CD4-positive, alpha-beta memory T cell (primary cell): Measurements from ENCODE around the gene ATP1A2. TPM values are rescaled to one million over a fixed set of nuclear protein-coding genes. Genes with fewer than 3 reads are reported as not detected.

Experiments used
- CTCF ChIA-PET: fragments of 350-600 bp; sonication (Branson Sonifier 250); formaldehyde crosslinking; loops from one replicate; lab custom pipeline; 2021; ENCODE audit warnings: inconsistent platforms; ENCODE audit not compliant: partially characterized antibody; lab: Charles Lee
- POLR2A ChIA-PET: fragments of 350-600 bp; sonication (Branson Sonifier 250); formaldehyde crosslinking; loops from one replicate; lab custom pipeline; 2021; ENCODE audit not compliant: partially characterized antibody; lab: Charles Lee
- DNase-seq, 5 donors: peaks; one replicate each; pipeline versions ENCODE4 v3.0.0 to v3.0.0-alpha.2; 2020 to 2022; ENCODE audit warnings: mixed read lengths in 1 of 5
- H3K27ac ChIP-seq: one replicate; pipeline ENCODE4 v1.7.0; 2013; ENCODE audit warnings: low read depth, low read length
- H3K27me3 ChIP-seq: 2 replicates; pipeline ENCODE4 v1.7.0; 2013; ENCODE audit warnings: mild to moderate bottlenecking, low read length, moderate library complexity; ENCODE audit not compliant: insufficient read depth
- H3K36me3 ChIP-seq: 2 replicates; pipeline ENCODE4 v1.7.0; 2013; ENCODE audit warnings: mild to moderate bottlenecking, low read length, moderate library complexity; ENCODE audit not compliant: insufficient read depth
- H3K4me1 ChIP-seq: 2 replicates; pipeline ENCODE4 v1.7.0; 2013; ENCODE audit warnings: mild to moderate bottlenecking, low read length, moderate library complexity; ENCODE audit not compliant: insufficient read depth
- H3K4me3 ChIP-seq, 2 donors: one replicate each; pipeline ENCODE4 v1.7.0; 2013; ENCODE audit warnings: low read length in 2 of 2, mild to moderate bottlenecking in 1 of 2
- H3K9me3 ChIP-seq, 2 donors: one replicate each; pipeline ENCODE4 v1.7.0; 2013; ENCODE audit warnings: low read length in 2 of 2, control low read depth in 1 of 2; ENCODE audit not compliant: control insufficient read depth in 1 of 2
- H3K27ac Mint-ChIP-seq, 7 donors: one replicate each; pipeline ENCODE4 v1.8.0; 2020 to 2021; ENCODE audit warnings: mixed read lengths in 7 of 7, mild to moderate bottlenecking in 6 of 7, inconsistent platforms in 3 of 7, moderate library complexity in 3 of 7
- H3K27me3 Mint-ChIP-seq, 2 donors: one replicate each; pipeline ENCODE4 v1.8.0; 2020 to 2021; ENCODE audit warnings: mixed read lengths in 2 of 2
- H3K36me3 Mint-ChIP-seq, 2 donors: one replicate each; pipeline ENCODE4 v1.8.0; 2020 to 2021; ENCODE audit warnings: mixed read lengths in 2 of 2, inconsistent platforms in 1 of 2, mild to moderate bottlenecking in 1 of 2
- H3K4me1 Mint-ChIP-seq, 4 donors: one replicate each; pipeline ENCODE4 v1.8.0; 2020 to 2021; ENCODE audit warnings: mixed read lengths in 4 of 4, mild to moderate bottlenecking in 1 of 4
- H3K4me3 Mint-ChIP-seq, 8 donors: one replicate each; pipeline ENCODE4 v1.8.0; 2020 to 2021; ENCODE audit warnings: mixed read lengths in 8 of 8, mild to moderate bottlenecking in 7 of 8, moderate library complexity in 6 of 8, inconsistent platforms in 3 of 8
- H3K9me3 Mint-ChIP-seq, 8 donors: one replicate each; pipeline ENCODE4 v1.8.0; 2020 to 2021; ENCODE audit warnings: mixed read lengths in 8 of 8, mild to moderate bottlenecking in 5 of 8, inconsistent platforms in 3 of 8, moderate library complexity in 1 of 8
- intact Hi-C: fragments of 100-400 bp; cut with micrococcal nuclease; formaldehyde crosslinking; loops from one replicate; pipeline ENCODE4 v1.15.1; 2023
- polyA plus RNA-seq, 2 donors: library from polyadenylated mRNA; unstranded; fragments of 300-500 nt; fragmentation: Illumina TruSeq; gene quantifications; one replicate each; pipeline ENCODE4 v1.2.3, GENCODE V29; 2021
- total RNA-seq, 2 experiments: library from RNA; stranded (reverse); gene quantifications; one replicate each; pipeline ENCODE4 v1.2.3, GENCODE V29; 2021

Gene ATP1A2
- total and polyA plus RNA-seq, 4 experiments from 2014 or later: not detected

GRCh38 chr1:160158534-160158933 lies 43.0 kb downstream of the ATP1A2 start:
- no peaks in the 10 kb centered on the region for H3K36me3 ChIP-seq
- no peak overlapping the region for H3K27ac ChIP-seq
- POLR2A ChIA-PET: no interaction called here
- no peaks in the 10 kb centered on the region for H3K9me3 ChIP-seq
- CTCF ChIA-PET: no interaction called here
- H3K4me3 Mint-ChIP-seq: no peak overlapping the region
- H3K4me1 Mint-ChIP-seq: no peaks in the 10 kb centered on the region
- H3K27me3 ChIP-seq: no peaks in the 10 kb centered on the region
- no peak overlapping the region for H3K4me3 ChIP-seq
- peak overlapping the region in 1 of 7 donors; percentile 39 for H3K27ac Mint-ChIP-seq
- H3K27me3 Mint-ChIP-seq: peaks cover 0 to 7% of the 10 kb centered on the region in 2 donors
- intact Hi-C loops: no loop called here
- DNase-seq: no peak
- H3K36me3 Mint-ChIP-seq: no peaks in the 10 kb centered on the region
- H3K9me3 Mint-ChIP-seq: no peaks in the 10 kb centered on the region
- H3K4me1 ChIP-seq: no peaks in the 10 kb centered on the region

- Mint-ChIP-seq H3K36me3 (no peaks in the 10 kb centered on the region), H3K4me1 (no peaks in the 10 kb centered on the region), H3K27me3 (peaks cover 2 to 17% of the 10 kb centered on the region in 2 donors), H3K4me3 (no peak overlapping the region), H3K9me3 (no peaks in the 10 kb centered on the region), H3K27ac (no peak overlapping the region)
- H3K36me3 ChIP-seq: no peaks in the 10 kb centered on the region
- H3K9me3 ChIP-seq: no peaks in the 10 kb centered on the region
- H3K4me3 ChIP-seq: no peak overlapping the region
- no peak for DNase-seq
- no peaks in the 10 kb centered on the region for H3K4me1 ChIP-seq
- POLR2A ChIA-PET: no interaction called here
- no peak overlapping the region for H3K27ac ChIP-seq
- CTCF ChIA-PET: no interaction called here
- no peaks in the 10 kb centered on the region for H3K27me3 ChIP-seq
- intact Hi-C loops: no loop called here
These were observed 44.3 kb downstream of the ATP1A2 start for GRCh38 chr1:160159846-160160245.

GRCh38 chr1:160161965-160162705 lies 46.6 kb downstream of the ATP1A2 start:
- POLR2A ChIA-PET: no interaction called here

GRCh38 chr1:160162931-160163330 lies 47.4 kb downstream of the ATP1A2 start:
- no peaks in the 10 kb centered on the region for H3K27me3 ChIP-seq
- POLR2A ChIA-PET: no interaction called here

More at GRCh38 chr1:160161965-160162705, 46.6 kb downstream of the ATP1A2 start:
- Mint-ChIP-seq H3K27me3 (peaks cover 3 to 24% of the 10 kb centered on the region in 2 donors), H3K27ac (no peak overlapping the region), H3K4me1 (no peaks in the 10 kb centered on the region), H3K4me3 (no peak overlapping the region), H3K36me3 (no peaks in the 10 kb centered on the region), H3K9me3 (no peaks in the 10 kb centered on the region)
- CTCF ChIA-PET: no interaction called here
- no peak for DNase-seq
- Histone ChIP-seq H3K9me3 (no peaks in the 10 kb centered on the region), H3K27me3 (no peaks in the 10 kb centered on the region), H3K36me3 (no peaks in the 10 kb centered on the region), H3K4me3 (no peak overlapping the region), H3K27ac (no peak overlapping the region), H3K4me1 (no peaks in the 10 kb centered on the region)
- intact Hi-C loops: no loop called here

GRCh38 chr1:160163615-160164014 lies 48.1 kb downstream of the ATP1A2 start:
- ChIA-PET CTCF (no interaction called here), POLR2A (no interaction called here)
- H3K4me1 ChIP-seq: no peaks in the 10 kb centered on the region
- H3K27ac ChIP-seq: no peak overlapping the region
- H3K27me3 ChIP-seq: no peaks in the 10 kb centered on the region
- no peaks in the 10 kb centered on the region for H3K36me3 Mint-ChIP-seq
- H3K4me3 Mint-ChIP-seq: no peak overlapping the region
- H3K9me3 ChIP-seq: no peaks in the 10 kb centered on the region
- intact Hi-C loops: no loop called here
- H3K27ac Mint-ChIP-seq: no peak overlapping the region
- H3K4me3 ChIP-seq: no peak overlapping the region
- no peaks in the 10 kb centered on the region for H3K36me3 ChIP-seq
- H3K27me3 Mint-ChIP-seq: peaks cover 6 to 26% of the 10 kb centered on the region in 2 donors
- no peaks in the 10 kb centered on the region for H3K9me3 Mint-ChIP-seq
- H3K4me1 Mint-ChIP-seq: no peaks in the 10 kb centered on the region
- no peak for DNase-seq

More at GRCh38 chr1:160162931-160163330, 47.4 kb downstream of the ATP1A2 start:
- Mint-ChIP-seq H3K36me3 (no peaks in the 10 kb centered on the region), H3K27me3 (peaks cover 4 to 24% of the 10 kb centered on the region in 2 donors), H3K4me3 (no peak overlapping the region), H3K4me1 (no peaks in the 10 kb centered on the region), H3K27ac (no peak overlapping the region), H3K9me3 (no peaks in the 10 kb centered on the region)
- intact Hi-C loops: no loop called here
- Histone ChIP-seq H3K36me3 (no peaks in the 10 kb centered on the region), H3K4me3 (no peak overlapping the region), H3K27ac (no peak overlapping the region), H3K4me1 (no peaks in the 10 kb centered on the region), H3K9me3 (no peaks in the 10 kb centered on the region)
- CTCF ChIA-PET: no interaction called here
- no peak for DNase-seq

GRCh38 chr1:160164121-160164520 lies 48.6 kb downstream of the ATP1A2 start:
- H3K4me1 Mint-ChIP-seq: peaks cover 0 to 2% (median 0%) of the 10 kb centered on the region in 4 donors

GRCh38 chr1:160166166-160166868 lies 50.8 kb downstream of the ATP1A2 start:
- H3K36me3 ChIP-seq: no peaks in the 10 kb centered on the region
- no peaks in the 10 kb centered on the region for H3K4me1 ChIP-seq
- no peaks in the 10 kb centered on the region for H3K9me3 ChIP-seq
- no peak overlapping the region for H3K4me3 ChIP-seq
- POLR2A ChIA-PET: no interaction called here
- no peaks in the 10 kb centered on the region for H3K27me3 ChIP-seq
- H3K4me3 Mint-ChIP-seq: no peak overlapping the region
- H3K4me1 Mint-ChIP-seq: peaks cover 0 to 10% (median 5%) of the 10 kb centered on the region in 4 donors
- intact Hi-C loops: no loop called here
- peaks cover 8 to 33% of the 10 kb centered on the region in 2 donors for H3K27me3 Mint-ChIP-seq
- no peak overlapping the region for H3K27ac Mint-ChIP-seq
- no peak for DNase-seq
- CTCF ChIA-PET: no interaction called here
- no peak overlapping the region for H3K27ac ChIP-seq
- no peaks in the 10 kb centered on the region for H3K36me3 Mint-ChIP-seq
- no peaks in the 10 kb centered on the region for H3K9me3 Mint-ChIP-seq

More at GRCh38 chr1:160164121-160164520, 48.6 kb downstream of the ATP1A2 start:
- H3K36me3 ChIP-seq: no peaks in the 10 kb centered on the region
- H3K27me3 Mint-ChIP-seq: peaks cover 6 to 31% of the 10 kb centered on the region in 2 donors
- H3K9me3 Mint-ChIP-seq: no peaks in the 10 kb centered on the region
- H3K4me1 ChIP-seq: no peaks in the 10 kb centered on the region
- no peak overlapping the region for H3K27ac Mint-ChIP-seq
- no peak overlapping the region for H3K27ac ChIP-seq
- H3K4me3 Mint-ChIP-seq: no peak overlapping the region
- H3K9me3 ChIP-seq: no peaks in the 10 kb centered on the region
- no peak overlapping the region for H3K4me3 ChIP-seq
- H3K36me3 Mint-ChIP-seq: no peaks in the 10 kb centered on the region
- DNase-seq: no peak
- intact Hi-C loops: no loop called here
- no peaks in the 10 kb centered on the region for H3K27me3 ChIP-seq
- POLR2A ChIA-PET: no interaction called here
- CTCF ChIA-PET: no interaction called here
